GM10266 (cell line): Measurements from ENCODE around the gene PDCD4.

Experiments used
- DNase-seq: peaks from one replicate; pipeline ENCODE4 v3.0.0; 2012; ENCODE audit errors: extremely low spot score
- CTCF ChIP-seq: IDR thresholded peaks from 2 replicates; pipeline ENCODE4 v1.5.1; 2012; ENCODE audit warnings: mild to moderate bottlenecking, low read depth; ENCODE audit not compliant: control insufficient read depth, insufficient read depth; ENCODE audit errors: missing control alignments

The PDCD4 gene

GRCh38 chr10:110850099-110850498 lies 21.6 kb upstream of the PDCD4 start:
- DNase-seq, result no peak
- TF ChIP-seq CTCF, result no peak

GRCh38 chr10:110851020-110851612 lies 20.6 kb upstream of the PDCD4 start:
- DNase-seq, result no peak

GRCh38 chr10:110852255-110852896 lies 19.4 kb upstream of the PDCD4 start:
- no peak for DNase-seq
- no peak for TF ChIP-seq CTCF

More at GRCh38 chr10:110851020-110851612, 20.6 kb upstream of the PDCD4 start:
- no peak for TF ChIP-seq CTCF

GRCh38 chr10:110852947-110853346 lies 18.8 kb upstream of the PDCD4 start:
- DNase-seq, result no peak
- TF ChIP-seq CTCF, result no peak

- no peak for TF ChIP-seq CTCF
- no peak for DNase-seq
Observed at GRCh38 chr10:110853921-110854605, 17.7 kb upstream of the PDCD4 start.

- no peak for TF ChIP-seq CTCF
- no peak for DNase-seq
Observed at GRCh38 chr10:110857265-110858171, 14.2 kb upstream of the PDCD4 start.
